CMK (cell line): ENCODE measurements around the gene FAM222B.

Source experiments
- DNase-seq: peaks from one replicate; pipeline ENCODE4 v3.0.0-alpha.2; 2010; ENCODE audit warnings: low read depth

The FAM222B gene

DNA sequence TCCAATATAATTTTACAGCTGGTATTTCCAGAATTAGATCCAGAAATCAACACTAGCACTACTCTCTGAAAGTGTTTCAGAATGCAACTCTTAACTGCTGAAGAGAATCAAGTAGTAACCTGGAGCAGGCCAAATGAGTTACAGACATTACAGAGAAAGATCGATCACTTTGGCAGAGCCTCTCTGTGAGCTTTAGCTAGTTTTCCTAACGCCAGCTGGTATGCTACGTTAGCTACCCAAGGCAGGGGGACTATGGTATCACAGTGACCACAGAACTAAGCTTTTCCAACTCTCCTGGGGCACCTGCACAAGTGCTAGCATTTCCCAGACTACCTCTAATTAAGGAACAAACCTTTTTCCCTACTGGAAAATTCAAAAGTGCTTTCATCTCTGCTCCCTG is 68.4 kb downstream of the FAM222B start:
- no peak for DNase-seq

DNA sequence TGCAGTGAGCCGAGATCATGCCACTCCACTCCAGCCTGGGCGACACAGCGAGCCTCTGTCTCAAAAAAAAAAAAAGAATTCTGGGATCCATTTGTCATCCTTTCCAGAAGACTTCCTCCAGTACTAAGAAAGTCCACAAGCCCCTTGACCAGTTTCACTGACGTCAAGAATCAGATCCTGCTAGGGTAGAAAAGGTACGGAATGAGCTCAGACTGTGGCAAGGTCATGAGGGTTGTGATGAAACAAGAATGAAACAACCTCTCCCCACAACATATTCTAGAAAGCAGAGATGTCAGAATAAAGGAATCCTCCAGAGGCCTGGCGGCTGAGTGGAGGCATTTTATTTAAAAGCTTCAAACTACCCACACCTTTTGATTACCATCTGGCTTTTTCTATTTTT is 68.9 kb downstream of the FAM222B start:
- no peak for DNase-seq

DNA sequence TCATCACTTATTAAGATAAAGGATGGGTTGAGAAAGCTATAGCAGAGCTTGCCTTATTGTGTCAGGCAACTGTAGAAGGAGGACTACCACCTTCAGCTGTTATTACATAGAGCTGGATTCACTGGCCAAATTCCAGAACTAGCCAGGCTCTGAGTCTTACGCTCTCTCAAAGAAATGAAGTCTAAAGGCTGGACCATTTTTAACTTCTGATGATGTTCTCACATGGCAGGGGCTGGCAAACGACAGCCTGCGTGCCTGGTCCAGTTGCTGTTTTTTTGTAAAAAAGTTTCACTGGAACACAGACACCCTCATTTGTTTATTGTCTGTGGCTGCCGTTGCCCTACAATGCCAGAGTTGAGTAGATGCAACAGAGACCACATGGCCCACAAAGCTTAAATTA is 77.6 kb downstream of the FAM222B start:
- no peak for DNase-seq

GRCh38 chr17:28763804-28764266 is 78.8 kb downstream of the FAM222B start:
- DNase-seq = no peak

DNA sequence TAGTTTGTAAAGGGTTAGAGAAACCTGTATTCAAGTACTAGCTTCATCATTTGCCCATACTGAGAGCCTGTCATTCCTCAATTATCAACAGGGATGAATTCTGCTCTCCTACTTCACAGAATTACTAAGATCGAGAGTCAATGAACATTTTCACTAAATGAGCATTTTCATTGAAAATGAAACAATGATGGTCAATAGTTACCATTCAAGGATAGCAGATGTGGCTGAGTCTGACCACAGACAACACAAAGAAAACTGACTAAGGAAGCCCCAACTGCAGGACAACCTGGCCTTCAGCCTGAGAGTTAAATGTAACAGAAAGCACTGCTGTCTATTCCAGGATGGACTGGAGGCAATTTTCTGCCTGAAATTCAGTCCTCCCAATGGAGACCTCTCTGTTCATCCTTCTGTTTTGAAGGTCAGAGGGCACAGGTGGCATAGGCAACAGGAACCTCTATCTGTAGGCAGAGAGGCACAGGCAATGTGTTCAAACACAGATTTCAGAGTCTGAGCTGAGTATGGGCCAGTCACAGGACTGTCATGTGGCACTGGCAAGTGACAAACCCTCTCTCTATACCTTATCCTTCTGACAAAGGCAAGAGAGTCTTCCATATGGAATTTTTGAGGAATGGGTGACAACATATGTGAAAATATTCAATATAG is 79.3 kb downstream of the FAM222B start:
- no peak for DNase-seq

DNA sequence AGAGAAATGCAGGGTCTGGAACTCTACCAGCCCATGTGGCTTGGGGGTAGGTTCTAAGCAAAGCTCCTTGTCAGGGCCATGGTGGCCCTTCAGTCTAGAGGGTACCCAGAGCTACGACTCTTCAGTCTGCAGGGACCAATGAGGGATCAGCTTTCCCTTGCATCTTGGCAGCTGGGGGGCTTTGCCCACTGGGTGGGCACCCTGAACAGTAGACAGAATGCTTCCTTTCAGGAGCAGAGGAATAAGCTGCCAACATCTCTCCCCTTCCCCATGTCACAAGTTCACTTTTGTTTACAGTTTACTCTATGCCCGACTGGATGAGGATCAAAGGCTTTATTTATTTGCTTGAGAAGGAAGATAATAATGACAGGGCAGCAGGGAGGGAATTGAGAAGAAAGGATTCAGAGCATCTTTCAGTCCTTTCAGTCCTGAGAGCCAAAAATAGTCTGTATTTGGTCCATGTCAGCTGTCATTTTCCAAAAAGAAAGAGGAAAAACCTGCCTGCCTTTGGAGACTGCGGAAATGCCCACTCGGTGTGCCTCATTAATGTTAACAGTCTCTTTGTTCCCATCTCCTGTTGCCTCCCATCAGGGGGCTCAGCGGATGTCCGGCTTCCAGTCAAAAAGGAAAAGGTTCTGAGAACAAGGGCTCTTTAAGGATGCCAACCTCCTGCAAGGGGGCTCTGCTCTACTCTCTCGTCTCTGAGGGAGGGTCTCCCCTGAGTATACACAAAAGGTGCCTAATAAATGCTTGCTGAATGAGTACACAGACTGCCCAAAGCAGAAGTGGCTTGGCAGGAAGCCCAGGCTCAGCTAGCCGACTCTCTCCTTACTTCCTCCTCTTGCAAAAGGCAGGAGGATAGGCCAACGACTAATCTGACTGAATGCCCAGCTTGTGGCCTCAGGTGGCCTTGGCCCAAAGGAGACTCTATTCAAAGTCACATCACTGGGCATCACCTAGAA is 81.7 kb downstream of the FAM222B start:
- no peak for DNase-seq

GRCh38 chr17:28759256-28759865 is 83.2 kb downstream of the FAM222B start:
- no peak for DNase-seq

DNA sequence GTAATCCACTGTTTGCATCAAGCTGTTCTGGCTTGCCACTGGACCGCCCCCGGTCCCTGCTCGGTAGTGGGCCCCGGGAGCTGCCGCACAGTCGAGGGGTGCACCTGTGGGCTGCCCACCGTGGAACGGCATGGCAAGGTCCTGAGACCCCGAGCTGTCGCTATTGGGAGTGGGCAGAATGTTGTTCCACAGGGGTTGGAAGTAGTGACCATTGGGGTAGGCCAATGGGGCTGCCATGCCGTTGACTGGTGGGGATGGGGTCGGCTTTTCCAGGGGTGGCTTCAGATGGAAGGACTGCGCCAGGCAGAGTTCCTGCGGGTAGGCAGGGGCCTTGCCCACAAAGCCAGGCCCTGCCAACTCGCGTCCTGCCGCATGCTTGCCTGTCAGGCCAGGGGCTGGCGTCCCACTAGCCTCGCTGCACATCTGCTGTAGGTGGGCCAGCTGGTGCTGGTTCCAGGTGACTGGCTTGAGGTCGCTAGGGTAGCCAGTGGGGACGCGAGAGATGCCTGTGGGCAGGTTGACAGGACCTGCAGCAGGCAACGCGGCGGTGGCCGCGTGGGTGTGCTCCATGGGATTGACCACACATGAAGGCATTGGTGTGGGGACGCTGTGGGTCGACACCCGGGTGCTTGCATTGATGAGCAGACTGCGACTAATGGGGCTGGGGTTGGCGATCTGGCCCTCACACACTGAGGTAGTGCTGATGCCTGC is 84.0 kb downstream of the FAM222B start:
- no peak for DNase-seq

DNA sequence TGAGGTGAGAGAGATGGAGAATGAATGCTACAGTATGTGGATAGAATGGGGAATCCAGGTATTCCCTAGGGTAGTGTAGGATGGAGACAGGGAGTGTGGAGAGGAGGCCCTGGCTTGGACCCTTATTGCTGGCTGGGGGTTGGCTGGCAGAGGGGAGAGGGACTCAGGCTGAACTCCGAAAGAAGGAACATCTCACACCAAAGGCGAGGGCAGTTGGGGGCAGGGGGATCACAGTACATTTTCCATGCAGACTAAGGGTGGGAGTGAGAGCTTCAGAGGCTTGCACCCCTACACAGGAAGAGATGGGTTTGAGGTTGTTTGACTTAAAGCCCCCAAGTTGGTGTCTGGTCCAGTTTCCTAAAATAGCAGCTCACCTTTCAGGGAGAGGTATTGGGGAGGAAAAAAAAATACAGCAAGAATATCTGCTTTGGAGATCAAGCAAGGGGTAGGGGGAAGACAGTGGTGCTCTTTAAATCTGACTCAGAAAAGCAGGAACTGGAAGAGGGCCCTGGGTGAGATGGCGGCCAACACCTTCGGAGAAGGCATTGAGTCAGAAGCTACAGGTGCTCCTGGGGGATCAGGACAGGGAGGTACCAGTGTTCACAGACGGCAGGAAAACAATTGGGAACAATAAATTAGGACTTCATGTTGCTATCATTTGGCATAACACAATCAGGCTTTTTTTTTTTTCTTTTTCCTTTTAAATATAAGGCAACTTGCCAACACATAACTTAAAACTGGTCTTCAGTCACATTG is 86.4 kb downstream of the FAM222B start:
- DNase-seq = no peak

DNA sequence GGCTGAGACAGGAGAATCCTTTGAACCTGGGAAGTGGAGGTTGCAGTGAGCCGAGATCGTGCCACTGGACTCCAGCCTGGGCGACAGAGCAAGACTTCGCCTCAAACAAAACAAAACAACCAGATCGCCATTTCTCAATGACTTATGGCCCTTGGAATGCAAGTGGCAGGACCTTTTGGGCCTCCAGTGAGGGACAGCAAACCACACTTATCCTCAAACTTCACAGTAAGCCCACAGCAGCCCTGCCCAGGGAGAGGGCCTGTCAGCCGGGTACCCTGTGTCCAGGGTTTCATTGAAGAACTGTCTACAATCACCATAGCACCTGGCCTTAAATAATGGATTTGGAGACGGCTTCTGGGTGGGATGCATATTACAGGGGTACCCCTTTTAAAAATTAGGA is 87.1 kb downstream of the FAM222B start:
- DNase-seq = no peak

DNA sequence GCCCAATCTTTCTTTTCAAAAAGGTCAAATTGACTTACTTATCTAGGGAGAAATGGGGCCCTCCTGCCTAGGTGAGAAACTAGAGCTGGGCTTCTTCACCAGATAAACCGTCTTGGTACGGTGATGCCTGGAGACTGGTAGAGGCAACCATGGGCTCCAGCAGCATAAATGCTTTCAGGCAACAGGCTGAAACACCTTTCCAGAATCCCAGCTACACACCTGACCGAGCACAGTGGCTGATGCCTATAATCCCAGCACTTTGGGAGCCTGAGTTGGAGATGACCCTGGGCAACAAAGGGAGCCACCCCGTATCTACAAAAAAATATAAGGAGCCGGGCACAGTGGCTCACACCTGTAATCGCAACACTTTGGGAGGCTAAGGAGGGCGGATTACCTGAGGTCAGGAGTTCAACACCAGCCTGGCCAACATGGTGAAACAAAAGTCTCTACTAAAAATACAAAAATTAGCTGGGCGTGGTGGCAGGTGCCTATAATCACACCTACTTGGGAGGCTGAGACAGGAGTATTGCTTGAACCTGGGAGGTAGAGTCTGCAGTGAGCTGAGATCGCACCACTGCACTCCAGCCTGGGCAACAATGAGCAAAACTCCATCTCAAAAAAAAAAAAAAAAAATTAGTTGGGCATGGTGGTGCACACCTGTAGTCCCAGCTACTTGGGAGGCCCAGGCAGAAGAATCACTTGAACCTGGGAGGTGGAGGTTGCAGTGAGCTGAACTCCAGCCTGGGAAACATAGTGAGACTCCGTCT is 90.8 kb downstream of the FAM222B start:
- no peak for DNase-seq

GRCh38 chr17:28750178-28751047 is 92.2 kb downstream of the FAM222B start:
- DNase-seq = peak; percentile 84

DNA sequence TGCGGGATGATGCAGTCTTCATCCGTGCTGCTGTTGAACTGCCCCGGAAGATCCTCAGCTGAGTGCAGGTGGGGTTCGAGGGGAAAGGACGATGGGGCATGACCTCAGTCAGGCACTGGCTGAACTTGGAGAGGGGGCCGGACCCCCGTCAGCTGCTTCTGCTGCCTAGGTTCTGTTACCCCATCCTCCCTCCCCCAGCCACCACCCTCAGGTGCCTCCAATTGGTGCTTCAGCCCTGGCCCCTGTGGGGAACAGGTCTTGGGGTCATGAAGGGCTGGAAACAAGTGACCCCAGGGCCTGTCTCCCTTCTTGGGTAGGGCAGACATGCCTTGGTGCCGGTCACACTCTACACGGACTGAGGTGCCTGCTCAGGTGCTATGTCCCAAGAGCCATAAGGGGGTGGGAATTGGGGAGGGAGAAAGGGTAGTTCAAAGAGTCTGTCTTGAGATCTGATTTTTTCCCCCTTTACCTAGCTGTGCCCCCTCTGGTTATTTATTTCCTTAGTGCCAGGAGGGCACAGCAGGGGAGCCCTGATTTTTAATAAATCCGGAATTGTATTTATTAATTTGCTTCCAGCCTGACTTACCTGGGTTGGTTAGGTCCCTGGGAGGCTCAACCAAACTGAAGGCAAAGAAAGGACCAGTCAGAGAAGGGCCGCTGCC is 92.9 kb downstream of the FAM222B start:
- DNase-seq = no peak

GRCh38 chr17:28748852-28749515 is 93.6 kb downstream of the FAM222B start:
- DNase-seq = no peak

GRCh38 chr17:28747801-28748750 is 94.5 kb downstream of the FAM222B start:
- no peak for DNase-seq

- no peak for DNase-seq
These were observed 95.4 kb downstream of the FAM222B start for GRCh38 chr17:28747051-28747691.

GRCh38 chr17:28746611-28747050 is 96.0 kb downstream of the FAM222B start:
- no peak for DNase-seq
